ENCODE data around the gene NRP2. TPM values are rescaled to one million over a fixed set of nuclear protein-coding genes. Genes with fewer than 3 reads are reported as not detected.

NRP2 gene
- total and polyA plus RNA-seq, 2 donors (not counting 1 experiment from before 2014, with no cell fraction given) = 16.6 to 28.7 TPM

GRCh38 chr2:205802941-205803340 lies 120.6 kb downstream of the NRP2 start:
- Histone ChIP-seq H4K20me1 (ENCODE audit: control insufficient read depth, extremely low read depth, insufficient read depth, low read length) (no peaks in the 10 kb centered on the region), H3K4me1 (ENCODE audit: control insufficient read depth, extremely low read depth, insufficient read depth, low read length) (peaks cover 4% of the 10 kb centered on the region), H3K27me3 (ENCODE audit: control insufficient read depth, insufficient read depth, low read length) (peaks cover 6% of the 10 kb centered on the region), H3K9ac (ENCODE audit: insufficient read depth, low read length) (no peak overlapping the region), H3K36me3 (ENCODE audit: control insufficient read depth, insufficient read depth, low read length) (no peaks in the 10 kb centered on the region), H3K79me2 (ENCODE audit: control insufficient read depth, insufficient read depth, low read length) (no peaks in the 10 kb centered on the region), H3K27ac (ENCODE audit: insufficient read depth, low read length) (no peak overlapping the region), H3K9me3 (ENCODE audit: control insufficient read depth, insufficient read depth, low read depth, low read length) (no peaks in the 10 kb centered on the region), H3K4me2 (ENCODE audit: extremely low read depth, insufficient read depth, low read length) (no peak overlapping the region), H2AFZ (ENCODE audit: low read length) (no peak overlapping the region), H3K4me3 (replicated peaks in 1 of 4; ENCODE audit: control extremely low read depth in 1 of 4, insufficient read depth in 1 of 4, low read depth in 3 of 4, low read length in 4 of 4) (no peak overlapping the region)
- TF ChIP-seq CTCF (conservative IDR thresholded peaks at IDR 0.05 in 1 of 2, IDR thresholded peaks at IDR 0.05 in 1 of 2; ENCODE audit: low read depth in 1 of 2, low read length in 2 of 2) (no peak), EZH2 (IDR thresholded peaks at IDR 0.05; ENCODE audit: low read length, missing control alignments) (no peak)
- no peak for DNase-seq (ENCODE audit: low read depth in 2 of 2)

- H4K20me1 ChIP-seq (ENCODE audit: control insufficient read depth, extremely low read depth, insufficient read depth, low read length) = no peaks in the 10 kb centered on the region
- DNase-seq (ENCODE audit: low read depth in 2 of 2) = no peak
- H2AFZ ChIP-seq (ENCODE audit: low read length) = no peak overlapping the region
- H3K9ac ChIP-seq (ENCODE audit: insufficient read depth, low read length) = no peak overlapping the region
- peaks cover 4% of the 10 kb centered on the region for H3K4me1 ChIP-seq (ENCODE audit: control insufficient read depth, extremely low read depth, insufficient read depth, low read length)
- H3K4me2 ChIP-seq (ENCODE audit: extremely low read depth, insufficient read depth, low read length) = no peak overlapping the region
- no peaks in the 10 kb centered on the region for H3K79me2 ChIP-seq (ENCODE audit: control insufficient read depth, insufficient read depth, low read length)
- no peaks in the 10 kb centered on the region for H3K9me3 ChIP-seq (ENCODE audit: control insufficient read depth, insufficient read depth, low read depth, low read length)
- TF ChIP-seq EZH2 (IDR thresholded peaks at IDR 0.05; ENCODE audit: low read length, missing control alignments) (no peak), CTCF (conservative IDR thresholded peaks at IDR 0.05 in 1 of 2, IDR thresholded peaks at IDR 0.05 in 1 of 2; ENCODE audit: low read depth in 1 of 2, low read length in 2 of 2) (no peak)
- no peak overlapping the region for H3K27ac ChIP-seq (ENCODE audit: insufficient read depth, low read length)
- no peaks in the 10 kb centered on the region for H3K36me3 ChIP-seq (ENCODE audit: control insufficient read depth, insufficient read depth, low read length)
- no peak overlapping the region for H3K4me3 ChIP-seq (replicated peaks in 1 of 4; ENCODE audit: control extremely low read depth in 1 of 4, insufficient read depth in 1 of 4, low read depth in 3 of 4, low read length in 4 of 4)
- peaks cover 6% of the 10 kb centered on the region for H3K27me3 ChIP-seq (ENCODE audit: control insufficient read depth, insufficient read depth, low read length)
Observed at GRCh38 chr2:205803500-205803899, 121.2 kb downstream of the NRP2 start.

GRCh38 chr2:205805136-205805535 lies 122.8 kb downstream of the NRP2 start:
- H3K9ac ChIP-seq (ENCODE audit: insufficient read depth, low read length) = no peak overlapping the region
- DNase-seq (ENCODE audit: low read depth in 2 of 2) = no peak
- H3K79me2 ChIP-seq (ENCODE audit: control insufficient read depth, insufficient read depth, low read length) = no peaks in the 10 kb centered on the region
- H3K4me2 ChIP-seq (ENCODE audit: extremely low read depth, insufficient read depth, low read length) = no peak overlapping the region
- no peaks in the 10 kb centered on the region for H3K36me3 ChIP-seq (ENCODE audit: control insufficient read depth, insufficient read depth, low read length)
- TF ChIP-seq EZH2 (IDR thresholded peaks at IDR 0.05; ENCODE audit: low read length, missing control alignments) (no peak), CTCF (conservative IDR thresholded peaks at IDR 0.05 in 1 of 2, IDR thresholded peaks at IDR 0.05 in 1 of 2; ENCODE audit: low read depth in 1 of 2, low read length in 2 of 2) (no peak)
- H3K27me3 ChIP-seq (ENCODE audit: control insufficient read depth, insufficient read depth, low read length) = peaks cover 6% of the 10 kb centered on the region
- no peaks in the 10 kb centered on the region for H4K20me1 ChIP-seq (ENCODE audit: control insufficient read depth, extremely low read depth, insufficient read depth, low read length)
- H3K4me3 ChIP-seq (replicated peaks in 1 of 4; ENCODE audit: control extremely low read depth in 1 of 4, insufficient read depth in 1 of 4, low read depth in 3 of 4, low read length in 4 of 4) = no peak overlapping the region
- no peak overlapping the region for H3K27ac ChIP-seq (ENCODE audit: insufficient read depth, low read length)
- H2AFZ ChIP-seq (ENCODE audit: low read length) = no peak overlapping the region
- H3K4me1 ChIP-seq (ENCODE audit: control insufficient read depth, extremely low read depth, insufficient read depth, low read length) = peaks cover 4% of the 10 kb centered on the region
- no peaks in the 10 kb centered on the region for H3K9me3 ChIP-seq (ENCODE audit: control insufficient read depth, insufficient read depth, low read depth, low read length)

Measured in fibroblast of lung (primary cell).